ENCODE data around the gene LDLRAD4.
A peak's percentile ranks its signal among the peaks of the same experiment; 100 is the strongest.

LDLRAD4 gene

GRCh38 chr18:13568443-13569392 is 350.2 kb downstream of the LDLRAD4 start:
- peak; percentile 49 to 57 for DNase-seq (ENCODE audit: low read depth in 2 of 2)

DNA sequence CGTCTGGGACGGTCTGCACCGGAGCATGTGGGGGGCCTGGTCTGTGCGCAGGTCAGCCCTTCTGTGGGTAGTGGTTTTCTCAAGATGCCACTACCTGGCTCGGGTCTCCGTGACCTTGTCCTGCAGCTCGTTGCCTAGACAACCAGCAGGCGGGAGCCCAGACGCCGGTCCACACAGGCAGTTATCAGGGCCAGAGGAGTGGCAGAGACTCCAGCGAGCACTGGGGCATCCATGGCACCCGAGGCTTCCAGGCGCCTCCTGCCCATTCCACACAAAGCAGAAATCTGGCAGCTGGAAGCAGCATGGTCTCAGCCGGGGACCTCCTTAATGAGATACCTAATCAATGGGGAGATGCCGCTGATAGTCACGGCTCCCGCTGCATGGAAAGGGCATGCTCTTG is 351.7 kb downstream of the LDLRAD4 start:
- DNase-seq (ENCODE audit: low read depth in 2 of 2): no peak

GRCh38 chr18:13570856-13571495 is 352.4 kb downstream of the LDLRAD4 start:
- no peak for DNase-seq (ENCODE audit: low read depth in 2 of 2)

- no peak for DNase-seq (ENCODE audit: low read depth in 2 of 2)
Observed at GRCh38 chr18:13572148-13572547, 353.6 kb downstream of the LDLRAD4 start.

- no peak for DNase-seq (ENCODE audit: low read depth in 2 of 2)
Observed at GRCh38 chr18:13572721-13573120, 354.2 kb downstream of the LDLRAD4 start.

DNA sequence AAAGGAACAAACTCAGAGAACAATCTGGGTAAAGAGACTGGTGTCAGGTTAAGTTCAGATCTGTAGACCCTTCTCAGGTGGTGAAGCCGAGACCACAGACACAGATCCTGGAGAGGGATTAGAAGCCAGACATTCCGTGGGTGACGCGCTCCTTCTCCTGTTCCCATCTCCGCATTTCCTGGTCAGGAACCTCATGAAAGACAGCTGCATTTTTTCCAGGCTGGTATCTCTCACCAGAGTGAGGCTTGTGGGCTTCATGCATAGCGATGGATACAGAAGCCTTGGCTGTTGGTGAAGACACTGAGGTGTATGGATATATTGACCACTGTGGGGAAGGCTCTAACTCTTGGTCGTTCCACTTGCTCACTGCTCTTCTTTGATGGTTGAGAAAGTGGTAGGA is 355.2 kb downstream of the LDLRAD4 start:
- no peak for DNase-seq (ENCODE audit: low read depth in 2 of 2)

DNA sequence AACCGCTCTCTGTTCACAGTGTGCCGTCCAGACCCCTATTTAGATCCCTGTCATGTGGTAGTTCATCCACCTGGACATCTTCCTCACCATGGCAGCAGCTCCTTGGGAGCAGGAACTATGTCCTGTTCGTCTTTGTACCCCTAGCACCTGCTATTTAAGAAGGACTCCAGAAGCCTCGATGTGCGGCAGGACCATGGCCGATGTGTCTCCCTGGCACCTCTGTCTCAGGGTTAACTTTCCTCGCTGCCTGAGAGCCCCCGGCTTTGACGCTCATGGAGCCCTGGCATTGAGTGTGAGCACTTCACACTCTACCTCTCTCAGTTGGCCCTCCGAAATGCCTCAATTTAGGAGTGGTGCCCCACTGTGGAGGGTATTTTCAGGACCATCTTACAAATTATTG is 355.8 kb downstream of the LDLRAD4 start:
- no peak for DNase-seq (ENCODE audit: low read depth in 2 of 2)

- no peak for DNase-seq (ENCODE audit: low read depth in 2 of 2)
Observed at GRCh38 chr18:13574761-13575160, 356.2 kb downstream of the LDLRAD4 start.

GRCh38 chr18:13576598-13576997 is 358.0 kb downstream of the LDLRAD4 start:
- no peak for DNase-seq (ENCODE audit: low read depth in 2 of 2)

DNA sequence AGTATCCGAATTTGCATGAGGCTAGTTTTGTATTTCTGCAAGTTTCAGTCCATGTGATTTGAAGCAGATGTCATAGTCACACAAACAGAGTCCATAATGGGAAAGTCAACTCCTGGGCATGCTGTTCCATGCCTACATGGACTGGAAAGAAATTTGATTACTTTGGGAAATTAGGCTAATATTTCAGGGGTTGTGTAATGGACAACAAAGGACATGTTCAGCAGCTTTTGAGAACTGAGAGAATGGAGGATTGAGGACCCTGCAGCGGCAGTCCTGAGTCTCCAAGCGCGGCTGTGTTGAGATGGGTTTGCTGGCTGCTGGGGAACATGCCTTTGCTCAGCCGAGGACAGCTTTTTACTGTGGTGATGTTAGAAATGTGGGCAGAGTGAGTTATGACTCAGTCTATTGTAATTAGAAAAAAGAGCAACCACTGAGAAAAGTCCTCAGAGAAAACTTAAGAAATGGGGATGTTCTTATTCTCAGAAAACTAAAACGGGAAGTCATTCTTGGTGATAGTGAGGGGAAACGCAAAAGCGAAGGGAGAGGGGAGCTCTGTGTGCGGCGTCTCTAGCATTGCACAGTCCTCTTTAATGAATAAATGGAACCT is 358.6 kb downstream of the LDLRAD4 start:
- no peak for DNase-seq (ENCODE audit: low read depth in 2 of 2)

GRCh38 chr18:13577781-13578180 is 359.2 kb downstream of the LDLRAD4 start:
- no peak for DNase-seq (ENCODE audit: low read depth in 2 of 2)

- DNase-seq (ENCODE audit: low read depth in 2 of 2): no peak
Observed at GRCh38 chr18:13578400-13578799, 359.8 kb downstream of the LDLRAD4 start.

DNA sequence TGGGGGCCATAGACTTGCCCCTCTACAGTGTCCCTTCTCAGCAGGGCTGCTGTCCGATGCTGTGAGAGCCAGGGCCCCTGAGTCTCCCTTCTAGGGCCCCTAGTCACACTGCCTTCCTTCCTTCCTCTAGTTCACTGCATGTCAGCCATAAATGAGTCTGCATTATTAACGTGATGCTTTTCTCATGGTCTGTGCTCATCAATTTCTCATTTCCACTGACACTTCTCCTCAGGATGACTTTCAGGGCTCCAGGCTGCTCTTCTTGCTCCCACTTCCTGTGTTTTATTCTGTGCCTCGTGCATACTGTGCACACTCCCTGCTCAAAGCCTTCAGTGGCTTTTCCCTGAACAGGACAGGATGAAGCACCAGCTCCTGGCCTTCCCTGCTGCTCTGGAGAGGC is 361.3 kb downstream of the LDLRAD4 start:
- DNase-seq (ENCODE audit: low read depth in 2 of 2): no peak

DNA sequence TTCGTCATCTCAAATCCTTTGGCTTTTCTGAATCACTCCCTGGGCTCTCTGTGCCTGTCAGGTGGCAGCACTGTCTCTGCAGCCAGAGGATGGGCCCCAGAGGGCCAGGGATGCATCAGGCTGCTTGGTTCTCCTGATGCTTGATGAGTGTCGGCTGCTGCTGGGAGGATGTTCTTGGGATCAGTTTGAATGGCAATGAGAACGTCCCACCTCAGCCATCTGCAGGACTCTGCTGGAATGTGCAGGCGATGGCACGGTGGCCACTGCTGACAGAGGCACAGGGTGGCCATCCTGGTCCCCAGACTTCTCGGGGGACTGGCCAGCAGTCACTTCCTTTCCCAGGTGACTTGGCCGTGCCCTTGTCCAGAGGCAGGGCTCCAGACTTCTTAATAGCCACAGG is 361.8 kb downstream of the LDLRAD4 start:
- DNase-seq (ENCODE audit: low read depth in 2 of 2): no peak

- DNase-seq (ENCODE audit: low read depth in 2 of 2): no peak
Observed at GRCh38 chr18:13580991-13581390, 362.4 kb downstream of the LDLRAD4 start.

GRCh38 chr18:13581496-13582177 is 363.1 kb downstream of the LDLRAD4 start:
- no peak for DNase-seq (ENCODE audit: low read depth in 2 of 2)

DNA sequence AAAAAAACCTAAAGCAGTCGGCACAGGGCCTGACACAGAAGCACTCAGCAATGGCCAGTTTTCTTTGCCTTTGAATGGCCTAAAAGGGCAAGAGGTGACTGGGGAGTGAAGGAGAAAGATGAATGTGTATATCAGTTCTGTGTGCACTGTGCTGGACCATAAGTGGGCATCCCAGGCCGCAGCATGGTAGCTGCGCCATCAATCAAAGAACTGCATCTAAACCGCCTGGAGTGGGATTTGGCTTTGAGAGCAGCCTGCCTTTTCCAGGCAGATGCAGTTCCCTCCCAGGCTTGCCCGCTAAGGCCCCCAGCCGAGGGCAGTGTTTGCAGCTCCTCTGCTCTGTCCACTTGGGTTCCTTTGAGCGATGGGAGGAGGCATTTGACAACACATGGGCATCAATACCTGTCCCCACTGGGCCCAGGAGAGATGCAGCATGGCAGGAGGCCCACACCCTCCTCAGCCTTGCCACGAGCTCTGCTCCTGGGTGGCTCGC is 363.7 kb downstream of the LDLRAD4 start:
- no peak for DNase-seq (ENCODE audit: low read depth in 2 of 2)

DNA sequence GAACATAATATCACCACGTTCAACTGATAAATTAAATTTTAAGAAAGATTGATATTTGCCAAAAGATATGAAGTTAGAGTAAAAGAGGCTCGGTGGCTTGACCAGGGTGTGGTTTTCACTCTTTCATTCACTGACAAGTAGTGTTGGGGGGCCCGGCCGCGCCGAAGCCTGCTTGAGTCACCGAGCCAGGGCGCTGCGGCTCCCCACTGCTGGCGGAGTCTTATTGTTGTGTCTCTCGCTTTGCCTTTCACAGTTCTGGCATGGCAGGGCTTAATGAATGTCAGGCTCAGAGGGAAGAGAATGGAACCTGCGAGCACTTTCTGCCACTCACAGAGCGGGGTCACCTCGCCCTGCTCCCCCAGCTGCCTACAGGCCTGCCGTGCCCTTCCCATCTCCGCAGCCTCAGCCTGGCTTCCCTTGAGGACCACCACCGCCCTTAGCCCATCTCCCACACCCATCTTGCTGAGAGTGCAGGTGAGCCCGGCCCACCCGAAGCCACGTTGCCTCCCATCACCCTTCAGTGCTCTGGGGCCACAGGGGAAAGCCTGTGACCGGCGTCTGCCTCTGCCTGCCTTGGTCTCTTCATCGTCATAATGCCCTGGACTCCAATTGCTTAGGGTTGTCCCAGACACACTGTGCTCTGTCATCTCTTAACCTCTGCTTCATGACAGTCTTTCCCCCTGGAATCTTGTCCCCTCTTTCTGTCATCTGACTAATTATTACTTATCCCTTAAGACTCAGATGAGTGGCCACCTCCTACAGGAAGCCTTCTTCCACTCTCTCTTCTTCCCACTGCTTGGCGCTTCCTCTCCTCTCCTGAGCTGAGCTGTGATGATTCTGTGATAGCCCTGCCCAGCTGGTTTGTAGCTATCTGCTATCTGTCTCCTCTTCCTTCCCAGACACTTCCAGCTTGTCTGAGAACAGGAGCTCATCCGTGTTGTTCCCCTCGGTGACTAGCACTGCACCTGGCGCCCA is 365.3 kb downstream of the LDLRAD4 start:
- no peak for DNase-seq (ENCODE audit: low read depth in 2 of 2)

DNA sequence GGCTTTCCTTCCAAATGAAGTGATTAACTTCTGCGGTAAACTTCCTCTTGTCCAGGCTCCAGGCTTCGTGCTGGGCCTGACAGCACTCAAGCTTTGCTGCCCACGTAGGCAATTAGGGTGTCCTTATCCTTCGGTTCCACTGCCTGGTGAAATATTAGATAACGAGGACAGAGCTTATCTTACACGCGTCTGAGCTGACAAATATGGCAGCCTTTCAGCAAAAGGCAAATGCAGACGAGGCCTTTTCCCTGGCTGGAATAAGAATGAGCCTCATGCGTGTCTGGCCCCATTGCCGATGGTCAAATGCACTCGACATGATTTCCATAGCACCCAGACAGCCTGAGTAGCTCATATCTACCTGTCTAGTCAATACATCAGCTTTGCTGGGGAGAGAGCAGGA is 366.3 kb downstream of the LDLRAD4 start:
- DNase-seq (ENCODE audit: low read depth in 2 of 2): no peak

GRCh38 chr18:13585379-13586153 is 367.0 kb downstream of the LDLRAD4 start:
- no peak for DNase-seq (ENCODE audit: low read depth in 2 of 2)
